CD4-positive, alpha-beta T cell (primary cell): ENCODE data around the gene EHBP1L1. TPM values are rescaled to one million over a fixed set of nuclear protein-coding genes. Genes with fewer than 3 reads are reported as not detected.
A peak's percentile ranks its signal among the peaks of the same experiment; 100 is the strongest.

Experiments
- ATAC-seq: fragments of 200-7000 bp; cut with Tn5 transposase; one replicate; pipeline ENCODE4 v1.10.0; 2022; ENCODE audit warnings: mild to moderate bottlenecking; ENCODE audit not compliant: poor library complexity
- CTCF ChIA-PET: fragments of 350-600 bp; sonication (Branson Sonifier 250); formaldehyde crosslinking; loops from one replicate; lab custom pipeline; 2021; ENCODE audit warnings: antibody characterized with exemption, inconsistent platforms; lab: Charles Lee
- POLR2A ChIA-PET: fragments of 350-600 bp; sonication (Branson Sonifier 250); formaldehyde crosslinking; loops from one replicate; lab custom pipeline; 2021; ENCODE audit warnings: antibody characterized with exemption, inconsistent platforms; lab: Charles Lee
- DNase-seq, 14 experiments: peaks; one replicate each; pipeline ENCODE4 v3.0.0-alpha.2; 2013 to 2020; ENCODE audit warnings: mixed read lengths in 2 of 14
- H3K27ac ChIP-seq, 2 donors: one replicate each; pipeline versions ENCODE4 v1.5.1 to v1.7.0; 2013; ENCODE audit warnings: low read length in 2 of 2, low read depth in 1 of 2, mild to moderate bottlenecking in 1 of 2
- H3K27me3 ChIP-seq, 2 experiments: 1 replicate in 1 of 2; 2 replicates in 1 of 2; pipeline versions ENCODE4 v1.6.1 to v1.7.0; 2013; ENCODE audit warnings: low read length in 2 of 2, control low read depth in 1 of 2, mild to moderate bottlenecking in 1 of 2, moderate library complexity in 1 of 2; ENCODE audit not compliant: insufficient read depth in 2 of 2, control insufficient read depth in 1 of 2
- H3K36me3 ChIP-seq: one replicate; pipeline ENCODE4 v1.6.1; 2013; ENCODE audit warnings: low read length, control low read depth; ENCODE audit not compliant: insufficient read depth
- H3K4me1 ChIP-seq: one replicate; pipeline ENCODE4 v1.6.1; 2013; ENCODE audit warnings: low read length, control low read depth; ENCODE audit not compliant: insufficient read depth
- H3K4me3 ChIP-seq: one replicate; pipeline ENCODE4 v1.5.1; 2013; ENCODE audit warnings: mild to moderate bottlenecking, low read length, moderate library complexity
- H3K9me3 ChIP-seq, 2 experiments: 1 replicate in 1 of 2; 2 replicates in 1 of 2; pipeline versions ENCODE4 v1.6.1 to v1.7.0; 2013; ENCODE audit warnings: low read length in 2 of 2, mild to moderate bottlenecking in 2 of 2, control low read depth in 1 of 2, moderate library complexity in 1 of 2; ENCODE audit not compliant: control insufficient read depth in 1 of 2, insufficient read depth in 1 of 2
- H3K27ac Mint-ChIP-seq: one replicate; pipeline ENCODE4 v1.8.0; 2020; ENCODE audit warnings: mixed read lengths
- H3K27me3 Mint-ChIP-seq: one replicate; pipeline ENCODE4 v1.8.0; 2021; ENCODE audit warnings: mixed read lengths
- H3K36me3 Mint-ChIP-seq: one replicate; pipeline ENCODE4 v1.8.0; 2021; ENCODE audit warnings: low read depth, mixed read lengths
- H3K4me1 Mint-ChIP-seq: one replicate; pipeline ENCODE4 v1.8.0; 2021; ENCODE audit warnings: low read depth, mixed read lengths
- H3K4me3 Mint-ChIP-seq: one replicate; pipeline ENCODE4 v1.8.0; 2020; ENCODE audit warnings: mild to moderate bottlenecking, mixed read lengths
- H3K9me3 Mint-ChIP-seq: one replicate; pipeline ENCODE4 v1.8.0; 2020; ENCODE audit warnings: mixed read lengths
- CTCF ChIP-seq: fragments of 200-600 bp; IDR thresholded peaks from one replicate; pipeline ENCODE4 v1.8.0; 2022; ENCODE audit warnings: antibody characterized with exemption, mild to moderate bottlenecking
- intact Hi-C, 2 experiments: fragments of 100-400 bp; cut with DNase I in 1 of 2; cut with micrococcal nuclease in 1 of 2; formaldehyde crosslinking; loops; one replicate each; pipeline versions ENCODE4 v1.15.1 to v1.9.0; 2023 to 2025; cut with DNase I, micrococcal nuclease
- total RNA-seq, 174 experiments: library from RNA in 2 of 174; stranded (reverse) in 2 of 174; gene quantifications; one replicate each; pipeline ENCODE4 v1.2.3 and lab custom pipeline; 2021 to 2026

Gene EHBP1L1
- total RNA-seq, 2 experiments from 2014 or later, result 82.6 to 88.5 TPM

GRCh38 chr11:65610404-65610803, 34.6 kb downstream of the EHBP1L1 start:
- H3K4me3 ChIP-seq, result no peak overlapping the region
- intact Hi-C loops, result no loop called here
- no peak for DNase-seq
- TF ChIP-seq CTCF, result no peak
- H3K36me3 ChIP-seq, result peaks cover 57% of the 10 kb centered on the region
- H3K4me1 Mint-ChIP-seq, result peaks cover 42% of the 10 kb centered on the region
- ChIA-PET POLR2A (interaction anchor here (0.7 kb wide), 1 partner anchor 38 kb away, joined by 3 read pairs; the partner anchor contains the start of gene FAM89B), CTCF (no interaction called here)
- peak overlapping the region; percentile 44 for H3K4me3 Mint-ChIP-seq
- peak overlapping the region; percentile 94 for H3K27ac ChIP-seq
- peaks cover 51% of the 10 kb centered on the region for H3K4me1 ChIP-seq
- no peaks in the 10 kb centered on the region for H3K27me3 Mint-ChIP-seq
- H3K9me3 Mint-ChIP-seq, result no peaks in the 10 kb centered on the region
- peak overlapping the region; percentile 93 for H3K27ac Mint-ChIP-seq
- no peak for ATAC-seq
- peaks cover 74% of the 10 kb centered on the region for H3K36me3 Mint-ChIP-seq
- no peaks in the 10 kb centered on the region for H3K9me3 ChIP-seq
- H3K27me3 ChIP-seq, result no peaks in the 10 kb centered on the region

- Mint-ChIP-seq H3K9me3 (no peaks in the 10 kb centered on the region), H3K4me3 (peak overlapping the region; percentile 60), H3K27ac (peak overlapping the region; percentile 93), H3K4me1 (peaks cover 43% of the 10 kb centered on the region), H3K27me3 (no peaks in the 10 kb centered on the region), H3K36me3 (peaks cover 71% of the 10 kb centered on the region)
- DNase-seq (peak in 3 of 14 experiments; percentile 5 to 56 (median 54)), ATAC-seq (no peak)
- Histone ChIP-seq H3K9me3 (no peaks in the 10 kb centered on the region), H3K4me3 (peak overlapping the region; percentile 93), H3K27ac (peak overlapping the region; percentile 94), H3K36me3 (peaks cover 49% of the 10 kb centered on the region), H3K4me1 (peaks cover 52% of the 10 kb centered on the region), H3K27me3 (no peaks in the 10 kb centered on the region)
- TF ChIP-seq CTCF, result no peak
- ChIA-PET POLR2A (interaction anchor here (4.3 kb wide), 1 partner anchor 113 kb away, joined by 46 read pairs; the partner anchor contains the start of gene MALAT1), CTCF (no interaction called here)
- intact Hi-C loops, result no loop called here
Observed at GRCh38 chr11:65611028-65611757, 35.3 kb downstream of the EHBP1L1 start.

- CTCF ChIA-PET, result no interaction called here
- Histone ChIP-seq H3K4me3 (peak overlapping the region; percentile 93), H3K27me3 (no peaks in the 10 kb centered on the region), H3K9me3 (no peaks in the 10 kb centered on the region), H3K4me1 (peaks cover 59% of the 10 kb centered on the region), H3K36me3 (peaks cover 43% of the 10 kb centered on the region), H3K27ac (peak overlapping the region; percentile 94)
- peaks cover 71% of the 10 kb centered on the region for H3K36me3 Mint-ChIP-seq
- DNase-seq (no peak), ATAC-seq (no peak)
- POLR2A ChIA-PET, result interaction anchor here (1.0 to 5.7 kb wide), 4 partner anchors 41 to 186 kb away, joined by 3 to 79 read pairs (median 62); partner anchors contain the start of genes MALAT1 and RELA
- peaks cover 51% of the 10 kb centered on the region for H3K4me1 Mint-ChIP-seq
- H3K4me3 Mint-ChIP-seq, result peak overlapping the region; percentile 93
- peak overlapping the region; percentile 93 for H3K27ac Mint-ChIP-seq
- no peaks in the 10 kb centered on the region for H3K9me3 Mint-ChIP-seq
- no peak for TF ChIP-seq CTCF
- intact Hi-C loops, result no loop called here
- no peaks in the 10 kb centered on the region for H3K27me3 Mint-ChIP-seq
Observed at GRCh38 chr11:65611758-65612603, 36.1 kb downstream of the EHBP1L1 start.
